GM21786 (cell line): ENCODE data around the gene ADAMTS19.

Experiments
- ATAC-seq: cut with Tn5 transposase; IDR thresholded peaks from one replicate; pipeline ENCODE4 v1.9.1; 2021; ENCODE audit not compliant: unreplicated experiment

ADAMTS19 gene

DNA sequence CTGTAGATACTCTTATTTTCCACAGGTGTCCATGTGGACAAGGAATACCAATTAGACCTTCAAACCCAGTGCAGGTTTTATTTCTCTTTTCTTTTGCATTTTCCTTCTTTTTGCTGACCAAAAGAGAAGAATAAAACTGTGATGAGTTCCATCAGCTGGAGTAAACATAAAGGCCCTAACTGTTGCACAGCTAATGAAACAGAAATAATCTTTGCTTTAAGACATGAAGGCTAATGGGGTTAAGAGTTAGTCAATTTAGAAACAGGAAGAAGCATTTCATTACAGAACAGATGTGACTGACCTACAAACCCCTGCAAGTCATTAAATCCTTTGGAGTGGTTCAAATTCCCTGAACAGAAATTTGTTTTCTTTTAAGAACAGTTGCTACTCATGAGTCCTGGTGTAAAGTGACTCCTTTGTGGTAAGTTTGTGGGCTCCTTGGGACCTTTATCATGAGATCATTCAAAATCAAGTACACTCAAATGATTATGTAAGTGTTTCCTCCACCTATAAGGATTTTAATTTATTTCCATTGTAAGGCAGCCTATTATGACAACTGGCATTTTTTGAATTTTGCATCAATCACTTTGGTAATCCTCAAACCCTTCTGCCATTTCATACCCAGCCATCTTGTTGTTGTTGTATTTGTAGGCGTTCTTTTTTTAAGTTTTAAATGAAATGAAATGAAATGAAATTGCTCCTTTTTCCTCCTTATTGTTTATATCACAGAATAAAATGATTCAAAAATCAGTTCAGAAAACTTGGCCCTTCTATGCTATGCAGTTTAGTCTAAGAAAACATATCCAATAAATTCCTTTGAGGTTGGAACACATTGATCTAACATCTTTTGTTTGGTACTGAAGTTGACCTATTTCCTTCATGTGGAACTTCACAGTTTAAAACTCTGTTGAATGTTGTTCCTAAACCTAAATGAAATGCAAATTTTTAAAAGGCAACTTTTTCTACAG, 289.1 kb downstream of the ADAMTS19 start:
- ATAC-seq: no peak

DNA sequence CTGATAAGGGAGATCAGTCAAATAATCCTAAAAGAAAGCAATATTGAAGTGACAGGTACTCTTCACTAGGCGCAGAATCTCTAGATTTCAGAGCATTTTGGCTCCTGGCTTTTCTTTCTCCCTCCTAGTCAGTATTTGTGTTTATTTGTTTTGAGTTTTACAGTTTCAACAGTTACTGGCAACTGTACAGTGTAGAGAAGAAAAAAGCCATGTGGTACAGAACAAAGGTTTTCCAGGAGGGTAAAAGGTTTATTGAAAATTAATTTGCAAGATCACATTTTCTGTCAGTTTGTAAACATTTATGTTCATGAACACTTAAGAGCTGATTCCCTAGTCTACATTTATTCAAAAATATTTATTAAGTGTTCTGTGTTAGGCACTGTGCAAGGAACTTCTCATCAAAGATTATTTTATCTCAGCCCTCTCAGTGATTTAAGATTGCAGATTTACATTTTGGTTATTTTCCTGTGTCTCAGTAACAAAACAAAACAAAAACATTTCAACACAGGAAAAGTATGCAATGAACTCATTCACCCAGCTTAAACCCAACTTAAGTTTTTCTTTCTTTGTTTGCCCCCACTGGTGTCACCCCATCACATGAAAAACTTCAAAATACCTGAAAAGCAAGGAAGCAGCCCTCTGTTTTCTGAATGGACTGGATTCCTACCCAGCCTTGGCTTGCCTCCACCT, 300.7 kb downstream of the ADAMTS19 start:
- no peak for ATAC-seq

DNA sequence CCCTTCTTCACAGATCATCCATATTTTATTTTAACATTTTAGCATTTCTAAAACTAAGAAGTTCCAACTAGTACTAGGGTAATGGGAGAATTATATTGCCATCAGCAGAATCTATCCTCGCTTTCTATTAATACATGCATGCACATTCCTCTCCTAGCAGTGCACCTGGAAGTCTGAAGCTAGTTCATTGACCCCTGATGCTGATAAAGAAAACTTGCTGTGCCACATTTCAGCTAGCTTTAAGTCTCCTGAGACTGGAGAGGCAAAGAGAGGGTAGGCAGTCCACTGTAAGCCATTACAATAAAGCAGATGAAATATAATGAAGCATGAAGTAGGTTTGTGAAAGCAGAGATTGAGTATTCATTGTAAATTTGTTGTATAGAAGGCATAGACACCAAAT, 303.6 kb downstream of the ADAMTS19 start:
- no peak for ATAC-seq

DNA sequence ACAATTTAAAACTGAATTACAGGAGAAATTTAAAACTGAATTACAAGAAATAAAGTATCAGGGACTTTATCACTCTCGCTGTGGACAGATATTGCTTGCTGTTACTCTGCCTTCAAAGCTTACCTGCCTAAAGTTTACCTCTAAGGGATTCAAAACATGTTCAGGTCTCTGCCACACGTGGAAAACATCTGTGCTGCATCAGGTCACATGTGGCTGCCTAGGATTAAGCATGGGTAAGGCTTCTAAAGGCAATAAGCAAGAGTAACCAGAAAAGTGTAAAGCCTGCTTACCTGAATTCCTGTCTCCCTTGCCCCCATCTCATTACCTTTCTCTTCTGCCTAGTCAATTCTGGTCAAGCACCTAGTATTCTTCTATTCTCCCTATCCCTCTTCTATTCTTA, 306.7 kb downstream of the ADAMTS19 start:
- ATAC-seq: no peak

DNA sequence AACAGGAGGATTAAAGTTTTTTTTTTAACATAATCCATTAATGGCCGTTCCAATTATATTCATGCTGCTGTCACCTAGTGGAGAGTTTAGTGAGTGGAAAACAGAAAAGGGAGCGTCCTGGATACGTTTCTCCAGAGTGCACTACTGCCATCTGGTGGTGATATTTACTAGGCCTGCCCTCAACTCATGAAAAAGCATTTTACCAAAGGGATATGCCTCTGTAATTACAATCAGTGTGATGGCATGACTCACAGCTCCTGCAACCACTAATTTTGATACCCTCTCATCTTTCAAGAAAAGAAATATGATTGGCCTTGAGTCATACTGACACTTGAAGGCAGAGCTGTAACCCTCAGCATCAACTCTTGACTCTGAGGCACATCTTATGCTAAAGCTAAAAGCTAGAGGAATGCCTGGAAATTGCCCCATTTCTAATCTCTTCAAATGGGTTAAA, 307.9 kb downstream of the ADAMTS19 start:
- peak; percentile 93 for ATAC-seq

DNA sequence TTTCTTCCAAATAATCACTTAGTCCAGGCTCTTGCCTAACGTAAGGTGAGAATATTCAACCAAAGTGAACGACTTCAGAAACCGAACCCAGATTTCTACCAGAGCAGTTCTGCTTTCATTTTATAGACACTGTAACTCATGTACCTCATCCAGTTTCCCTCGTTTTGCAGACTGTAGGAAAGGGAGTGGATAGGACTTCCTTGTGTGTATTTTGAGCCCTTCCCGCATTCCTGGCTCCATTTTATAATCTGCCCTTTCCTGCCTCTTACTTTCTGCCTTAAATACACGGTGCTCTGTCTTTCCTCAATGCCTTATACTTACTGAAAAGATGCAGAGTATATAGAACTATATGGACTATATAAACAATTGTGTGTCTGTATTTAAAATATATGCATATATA, 308.6 kb downstream of the ADAMTS19 start:
- no peak for ATAC-seq

DNA sequence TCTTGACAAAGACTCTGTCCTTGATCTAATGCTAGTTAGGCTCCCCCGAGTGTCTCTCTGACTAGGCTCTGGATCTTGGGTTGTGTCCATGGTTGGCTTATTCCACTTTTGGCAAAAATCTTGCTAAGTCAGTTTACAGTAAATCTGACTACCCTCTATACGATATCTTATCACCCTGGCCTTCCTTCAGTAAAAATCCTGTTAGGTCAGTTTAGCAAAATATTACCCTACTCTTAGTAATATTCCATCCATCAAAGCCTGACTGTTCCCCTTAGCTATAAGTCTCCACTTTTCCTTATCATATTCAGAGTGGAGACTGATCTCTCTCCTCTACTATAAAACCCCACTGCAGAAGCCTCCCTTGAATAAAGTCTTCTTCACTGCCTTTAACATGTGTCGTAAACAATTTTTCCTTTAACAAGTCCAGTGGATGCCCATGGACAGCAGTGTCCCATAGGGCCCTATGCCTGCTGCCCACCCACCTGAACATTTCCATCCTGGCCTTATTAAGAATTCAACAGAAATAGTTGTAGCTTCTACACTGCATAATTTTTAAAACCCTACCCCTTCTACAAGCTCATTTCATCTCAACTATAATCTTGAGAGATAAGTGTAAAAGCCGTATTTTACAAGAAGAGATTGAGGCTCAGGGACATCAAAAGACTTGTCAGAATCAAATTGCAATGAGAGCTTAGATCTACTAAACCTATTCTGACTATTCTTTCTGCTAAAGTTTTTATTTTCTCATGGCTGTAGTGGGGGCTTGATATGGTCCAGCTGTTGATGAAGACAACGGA, 310.1 kb downstream of the ADAMTS19 start:
- ATAC-seq: no peak

DNA sequence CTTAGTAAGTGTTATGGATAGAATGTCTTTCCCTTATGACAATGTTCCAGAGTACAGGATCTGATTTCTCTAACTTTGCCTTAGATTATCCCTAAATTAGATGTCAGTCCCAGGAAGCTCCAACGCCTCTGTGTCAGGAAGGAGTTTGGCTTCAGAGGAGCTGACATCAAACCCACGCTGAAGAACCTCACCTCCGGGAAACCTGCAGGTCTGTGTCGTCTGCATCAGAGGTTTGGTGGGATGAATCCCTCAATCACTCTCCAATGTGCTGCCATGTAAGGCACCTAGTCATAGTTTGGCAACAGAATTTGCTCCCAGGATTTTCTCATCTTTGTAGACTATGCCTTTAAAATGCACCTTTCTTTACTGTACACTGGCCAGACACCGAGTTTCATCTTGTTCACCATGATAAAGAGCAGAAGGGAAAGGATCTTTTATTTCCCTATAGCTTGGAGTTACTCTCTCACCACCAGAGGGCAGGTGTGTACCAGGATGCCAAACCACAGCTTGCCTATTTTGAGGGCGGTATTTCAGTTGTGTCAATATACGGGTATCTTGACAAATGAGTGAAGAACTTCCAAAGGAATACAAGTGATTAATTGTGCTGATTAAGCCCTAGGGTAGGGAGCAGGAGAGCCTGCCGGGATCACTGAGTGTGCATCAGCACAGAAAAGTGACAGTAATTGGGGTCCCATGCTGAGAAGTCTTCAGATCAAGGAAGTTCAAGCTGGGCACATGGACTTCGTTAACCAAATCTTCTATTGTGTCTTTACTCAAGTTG, 311.1 kb downstream of the ADAMTS19 start:
- ATAC-seq: peak; percentile 61

DNA sequence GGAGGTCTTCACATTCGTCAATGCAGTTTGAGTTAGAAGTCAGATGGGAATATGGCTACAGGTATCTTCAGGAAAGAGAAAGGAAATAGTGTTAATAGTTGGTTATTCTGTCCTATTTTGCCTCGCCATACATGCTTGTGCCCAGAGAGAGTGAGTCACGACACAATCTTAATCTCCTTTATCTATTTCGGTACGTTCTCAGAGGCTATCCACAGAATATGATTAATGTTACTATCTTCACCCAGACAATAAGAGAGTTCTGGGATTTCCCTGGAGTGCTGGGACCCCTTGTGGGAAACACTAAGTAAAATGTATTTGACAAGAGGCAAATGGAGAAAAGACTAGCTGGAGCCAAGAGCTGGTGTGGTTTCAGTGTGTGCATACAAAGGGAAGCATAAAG, 313.3 kb downstream of the ADAMTS19 start:
- ATAC-seq: no peak

DNA sequence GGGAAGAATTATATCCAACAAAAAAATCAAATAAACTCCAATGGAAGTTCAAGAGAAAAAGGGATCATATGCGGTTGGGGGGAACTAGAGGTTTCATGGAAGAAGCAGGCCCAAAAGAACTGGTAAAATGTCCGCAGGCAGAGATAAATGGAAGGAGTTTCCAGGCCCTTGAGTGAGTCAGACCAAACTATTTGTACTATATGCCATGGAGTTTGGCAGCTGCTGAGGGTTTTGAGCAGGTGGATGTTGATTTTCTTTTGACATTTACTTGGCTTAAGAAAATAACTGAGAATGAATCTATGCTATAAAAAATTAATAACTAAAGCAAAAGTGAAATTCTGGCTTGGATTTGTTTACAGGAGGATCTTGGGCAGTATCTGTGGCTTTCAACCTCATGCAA, 321.5 kb downstream of the ADAMTS19 start:
- no peak for ATAC-seq
